ENCODE data around the gene GNA14. TPM values are rescaled to one million over a fixed set of nuclear protein-coding genes. Genes with fewer than 3 reads are reported as not detected.

GNA14 gene
- polyA plus RNA-seq, 2 of the 4 experiments (the other 2 are of a cell fraction): 0.04 to 0.06 TPM

- 20% methylated on average over 2 of the region's 2 CpGs for WGBS (ENCODE audit: missing lambda C conversion rate)
- DNase-seq (ENCODE audit: low read depth in 1 of 2, low spot score in 1 of 2) (no peak), ATAC-seq (no peak), FAIRE-seq (no peak)
- Histone ChIP-seq H3K4me1 (no peaks in the 10 kb centered on the region), H3K4me3 (no peak overlapping the region), H3K27ac (no peak overlapping the region), H3K9me3 (no peaks in the 10 kb centered on the region), H3K4me2 (no peak overlapping the region)
- TF ChIP-seq HOXB13 (CRISPR knock-in tag; IDR thresholded peaks at IDR 0.05; ENCODE audit: low read depth): no peak
- TF ChIP-seq CBX8 (IDR thresholded peaks at IDR 0.05): no peak
- TF ChIP-seq TP53 (CRISPR knock-in tag; IDR thresholded peaks at IDR 0.05): no peak
- TF ChIP-seq ZSCAN20 (CRISPR knock-in tag; IDR thresholded peaks at IDR 0.05): no peak
- no peak for TF ChIP-seq CHD2 (IDR thresholded peaks at IDR 0.05; ENCODE audit: low read length, partially characterized antibody)
- no peak for TF ChIP-seq FOXS1 (CRISPR knock-in tag; IDR thresholded peaks at IDR 0.05)
- ChIA-PET POLR2A (no interaction called here), CTCF (interaction anchor here (0.7 to 1.3 kb wide), 2 partner anchors 20 to 105 kb away, joined by 3 to 4 read pairs; no protein-coding TSS in a partner anchor)
Measured at GRCh38 chr9:77561331-77562018, 86.6 kb downstream of the GNA14 start.

- POLR2A ChIA-PET: no interaction called here
- ATAC-seq (no peak), DNase-seq (ENCODE audit: low read depth in 1 of 2, low spot score in 1 of 2) (no peak), FAIRE-seq (no peak)
- no peaks in the 10 kb centered on the region for H3K9me3 ChIP-seq
- H3K4me1 ChIP-seq: no peaks in the 10 kb centered on the region
- WGBS (ENCODE audit: missing lambda C conversion rate): 21% methylated on average over 1 of the region's 1 CpG
- CTCF ChIA-PET: no interaction called here
- H3K4me3 ChIP-seq: no peak overlapping the region
- H3K4me2 ChIP-seq: no peak overlapping the region
- H3K27ac ChIP-seq: no peak overlapping the region
- TF ChIP-seq RARB (CRISPR knock-in tag; IDR thresholded peaks at IDR 0.05): no peak
Measured at GRCh38 chr9:77556396-77556795, 91.7 kb downstream of the GNA14 start.

- FAIRE-seq: no peak
- no peak overlapping the region for H3K27ac ChIP-seq
- no peak for DNase-seq (ENCODE audit: low read depth in 1 of 2, low spot score in 1 of 2)
- no peak overlapping the region for H3K4me3 ChIP-seq
- ChIA-PET CTCF (no interaction called here), POLR2A (no interaction called here)
- H3K4me2 ChIP-seq: no peak overlapping the region
- WGBS (ENCODE audit: missing lambda C conversion rate): 15% methylated on average over 2 of the region's 2 CpGs
- no peaks in the 10 kb centered on the region for H3K4me1 ChIP-seq
- ATAC-seq: no peak
- no peaks in the 10 kb centered on the region for H3K9me3 ChIP-seq
- TF ChIP-seq ZFP36 (IDR thresholded peaks at IDR 0.05; ENCODE audit: borderline replicate concordance, partially characterized antibody): no peak
- no peak for TF ChIP-seq POLR2A (IDR thresholded peaks at IDR 0.05; ENCODE audit: low read length)
Measured at GRCh38 chr9:77554586-77555105, 93.5 kb downstream of the GNA14 start.

- no peak for FAIRE-seq
- 46% methylated on average over 5 of the region's 5 CpGs for WGBS (ENCODE audit: missing lambda C conversion rate)
- H3K9me3 ChIP-seq: peaks cover 15% of the 10 kb centered on the region; the same call in 2 of the 3 replicates
- ChIA-PET POLR2A (no interaction called here), CTCF (no interaction called here)
- ATAC-seq: no peak
- DNase-seq (ENCODE audit: low read depth in 1 of 2, low spot score in 1 of 2): no peak
- no peak overlapping the region for H3K27ac ChIP-seq
- TF ChIP-seq RCOR1 (IDR thresholded peaks at IDR 0.05; ENCODE audit: low read depth, low read length) (no peak), ZNF302 (CRISPR knock-in tag; IDR thresholded peaks at IDR 0.05) (no peak)
- H3K4me1 ChIP-seq: no peaks in the 10 kb centered on the region
- no peak overlapping the region for H3K4me3 ChIP-seq
- no peak overlapping the region for H3K4me2 ChIP-seq
Measured at GRCh38 chr9:77547106-77547730, 100.9 kb downstream of the GNA14 start.

- no peak for ATAC-seq
- H3K4me3 ChIP-seq: no peak overlapping the region
- ChIA-PET CTCF (interaction anchor here (2.0 kb wide), 1 partner anchor 89 kb away, joined by 5 read pairs; no protein-coding TSS in a partner anchor), POLR2A (no interaction called here)
- H3K4me2 ChIP-seq: no peak overlapping the region
- no peaks in the 10 kb centered on the region for H3K4me1 ChIP-seq
- H3K9me3 ChIP-seq: peaks cover 23% of the 10 kb centered on the region
- no peak overlapping the region for H3K27ac ChIP-seq
- WGBS (ENCODE audit: missing lambda C conversion rate): 48% methylated on average over 5 of the region's 5 CpGs
- no peak for DNase-seq (ENCODE audit: low read depth in 1 of 2, low spot score in 1 of 2)
- no peak for FAIRE-seq
- no peak for TF ChIP-seq ELK1 (IDR thresholded peaks at IDR 0.05; ENCODE audit: low read depth, low read length)
- no peak for TF ChIP-seq HOXB13 (CRISPR knock-in tag; IDR thresholded peaks at IDR 0.05; ENCODE audit: low read depth)
- no peak for TF ChIP-seq REST (IDR thresholded peaks at IDR 0.05)
- TF ChIP-seq FOSL2 (IDR thresholded peaks at IDR 0.05): no peak
- no peak for TF ChIP-seq FOSL2 (CRISPR knock-in tag; IDR thresholded peaks at IDR 0.05)
- TF ChIP-seq JUN (IDR thresholded peaks at IDR 0.05): no peak
- TF ChIP-seq ZC3H11A (IDR thresholded peaks at IDR 0.05): no peak
- no peak for TF ChIP-seq HMGXB4 (CRISPR knock-in tag; IDR thresholded peaks at IDR 0.05; ENCODE audit: borderline replicate concordance)
- TF ChIP-seq RCOR1 (IDR thresholded peaks at IDR 0.05; ENCODE audit: low read depth, low read length): no peak
- no peak for TF ChIP-seq MYC (IDR thresholded peaks at IDR 0.05; ENCODE audit: borderline replicate concordance, low read length)
Measured at GRCh38 chr9:77546376-77546950, 101.7 kb downstream of the GNA14 start.
